Glutamatergic neuron (in vitro differentiated cells): ENCODE measurements around the gene THBS3. TPM values are rescaled to one million over a fixed set of nuclear protein-coding genes. Genes with fewer than 3 reads are reported as not detected.

Source experiments
- DNase-seq: peaks from one replicate; pipeline ENCODE4 v3.0.0; 2022
- H3K27ac Mint-ChIP-seq: one replicate; pipeline ENCODE4 v1.8.0; 2020; ENCODE audit warnings: mild to moderate bottlenecking, mixed read lengths, inconsistent platforms; ENCODE audit not compliant: unreplicated experiment
- H3K27me3 Mint-ChIP-seq: one replicate; pipeline ENCODE4 v1.8.0; 2020; ENCODE audit warnings: mild to moderate bottlenecking, moderate library complexity, mixed read lengths, inconsistent platforms; ENCODE audit not compliant: unreplicated experiment
- H3K36me3 Mint-ChIP-seq: one replicate; pipeline ENCODE4 v1.8.0; 2020; ENCODE audit warnings: mild to moderate bottlenecking, mixed read lengths, inconsistent platforms; ENCODE audit not compliant: unreplicated experiment
- H3K4me1 Mint-ChIP-seq: one replicate; pipeline ENCODE4 v1.8.0; 2020; ENCODE audit warnings: mild to moderate bottlenecking, low read depth, mixed read lengths, inconsistent platforms; ENCODE audit not compliant: unreplicated experiment
- H3K4me3 Mint-ChIP-seq: one replicate; pipeline ENCODE4 v1.8.0; 2020; ENCODE audit warnings: mild to moderate bottlenecking, mixed read lengths, inconsistent platforms; ENCODE audit not compliant: unreplicated experiment
- H3K9me3 Mint-ChIP-seq: one replicate; pipeline ENCODE4 v1.8.0; 2020; ENCODE audit warnings: mild to moderate bottlenecking, moderate library complexity, mixed read lengths, inconsistent platforms; ENCODE audit not compliant: unreplicated experiment
- total RNA-seq: library from RNA; stranded (reverse); fragmentation: NEBNext Ultra II Directional; extraction: Animal tissue kit (Norgen Biotek cat#: 25700); gene quantifications from one replicate; pipeline ENCODE4 v1.2.1, GENCODE V29; 2021; ENCODE audit not compliant: unreplicated experiment
- TF ChIP-seq, protein P1 (sequence below): fragments of 200-600 bp; sonication (generic); IDR thresholded peaks from one replicate; pipeline ENCODE4 v1.5.0; 2021; ENCODE audit not compliant: partially characterized antibody, unreplicated experiment

Gene THBS3
- total RNA-seq, 1 donor from 2014 or later, result 377 TPM

DNA sequence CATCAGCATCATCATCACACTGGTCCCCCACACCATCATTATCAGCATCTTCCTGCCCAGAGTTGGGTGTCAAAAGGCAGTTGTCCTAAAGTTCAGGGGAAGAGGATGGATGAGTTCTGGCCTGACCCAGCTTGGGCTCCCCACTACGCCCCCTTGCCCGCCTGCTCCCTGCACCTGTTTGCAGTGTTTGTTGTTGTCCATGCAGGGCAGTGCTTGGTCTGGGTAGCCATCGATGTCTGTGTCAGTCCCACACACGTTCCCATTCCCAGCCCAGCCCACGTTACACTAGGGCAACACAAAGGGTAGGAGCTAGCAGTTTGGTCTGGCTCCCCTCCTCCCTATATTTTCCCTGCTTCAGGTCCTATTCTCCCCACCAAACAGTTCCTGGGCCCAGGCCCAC is 6.8 kb downstream of the THBS3 start:
- DNase-seq, result no peak
- H3K4me3 Mint-ChIP-seq, result no peak overlapping the region
- H3K36me3 Mint-ChIP-seq, result no peaks in the 10 kb centered on the region
- H3K27me3 Mint-ChIP-seq, result peaks cover 8% of the 10 kb centered on the region
- peak overlapping the region; percentile 28 for H3K27ac Mint-ChIP-seq
- H3K4me1 Mint-ChIP-seq, result peaks cover 2% of the 10 kb centered on the region
- TF ChIP-seq, protein P1, sequence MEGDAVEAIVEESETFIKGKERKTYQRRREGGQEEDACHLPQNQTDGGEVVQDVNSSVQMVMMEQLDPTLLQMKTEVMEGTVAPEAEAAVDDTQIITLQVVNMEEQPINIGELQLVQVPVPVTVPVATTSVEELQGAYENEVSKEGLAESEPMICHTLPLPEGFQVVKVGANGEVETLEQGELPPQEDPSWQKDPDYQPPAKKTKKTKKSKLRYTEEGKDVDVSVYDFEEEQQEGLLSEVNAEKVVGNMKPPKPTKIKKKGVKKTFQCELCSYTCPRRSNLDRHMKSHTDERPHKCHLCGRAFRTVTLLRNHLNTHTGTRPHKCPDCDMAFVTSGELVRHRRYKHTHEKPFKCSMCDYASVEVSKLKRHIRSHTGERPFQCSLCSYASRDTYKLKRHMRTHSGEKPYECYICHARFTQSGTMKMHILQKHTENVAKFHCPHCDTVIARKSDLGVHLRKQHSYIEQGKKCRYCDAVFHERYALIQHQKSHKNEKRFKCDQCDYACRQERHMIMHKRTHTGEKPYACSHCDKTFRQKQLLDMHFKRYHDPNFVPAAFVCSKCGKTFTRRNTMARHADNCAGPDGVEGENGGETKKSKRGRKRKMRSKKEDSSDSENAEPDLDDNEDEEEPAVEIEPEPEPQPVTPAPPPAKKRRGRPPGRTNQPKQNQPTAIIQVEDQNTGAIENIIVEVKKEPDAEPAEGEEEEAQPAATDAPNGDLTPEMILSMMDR, result no peak
- peaks cover 12% of the 10 kb centered on the region for H3K9me3 Mint-ChIP-seq

DNA sequence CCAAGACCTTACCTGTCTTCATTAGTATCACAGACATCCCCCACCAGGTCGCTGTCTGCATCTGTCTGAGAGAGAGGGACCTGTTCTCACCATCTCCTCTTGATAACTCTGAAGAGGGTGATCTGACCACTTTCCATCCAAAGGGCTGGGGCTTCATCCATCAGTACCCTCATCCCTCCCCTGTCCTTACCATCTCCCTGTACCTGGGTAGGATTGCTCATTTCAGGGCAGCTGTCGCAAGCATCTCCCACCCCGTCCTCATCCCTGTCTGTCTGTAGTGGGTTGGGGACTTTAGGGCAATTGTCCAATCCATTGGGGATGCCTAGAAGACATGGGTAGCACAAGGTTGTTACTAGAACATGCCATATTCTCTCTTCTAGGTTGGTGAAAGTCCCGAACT is 7.9 kb downstream of the THBS3 start:
- Mint-ChIP-seq H3K27me3 (peaks cover 11% of the 10 kb centered on the region), H3K36me3 (no peaks in the 10 kb centered on the region), H3K9me3 (peaks cover 13% of the 10 kb centered on the region), H3K27ac (no peak overlapping the region), H3K4me1 (peaks cover 1% of the 10 kb centered on the region), H3K4me3 (no peak overlapping the region)
- no peak for DNase-seq
- TF ChIP-seq, protein P1, result no peak

- Mint-ChIP-seq H3K9me3 (peaks cover 18% of the 10 kb centered on the region), H3K4me3 (no peak overlapping the region), H3K4me1 (peaks cover 7% of the 10 kb centered on the region), H3K36me3 (no peaks in the 10 kb centered on the region), H3K27ac (no peak overlapping the region), H3K27me3 (peaks cover 18% of the 10 kb centered on the region)
- no peak for DNase-seq
- TF ChIP-seq, protein P1, result no peak
These were observed 9.2 kb downstream of the THBS3 start for GRCh38 chr1:155198547-155198906.

GRCh38 chr1:155197901-155198546 is 9.7 kb downstream of the THBS3 start:
- TF ChIP-seq, protein P1, result no peak
- Mint-ChIP-seq H3K9me3 (peaks cover 19% of the 10 kb centered on the region), H3K4me3 (no peak overlapping the region), H3K27me3 (peaks cover 20% of the 10 kb centered on the region), H3K4me1 (peaks cover 7% of the 10 kb centered on the region), H3K27ac (no peak overlapping the region), H3K36me3 (no peaks in the 10 kb centered on the region)
- DNase-seq, result no peak

GRCh38 chr1:155196893-155197638 is 10.6 kb downstream of the THBS3 start:
- no peak overlapping the region for H3K27ac Mint-ChIP-seq
- no peak for DNase-seq
- TF ChIP-seq, protein P1, result no peak
- peaks cover 18% of the 10 kb centered on the region for H3K27me3 Mint-ChIP-seq
- peak overlapping the region; percentile 69 for H3K4me3 Mint-ChIP-seq
- peaks cover 20% of the 10 kb centered on the region for H3K9me3 Mint-ChIP-seq
- H3K36me3 Mint-ChIP-seq, result no peaks in the 10 kb centered on the region
- H3K4me1 Mint-ChIP-seq, result peaks cover 9% of the 10 kb centered on the region
